SK-N-SH (cell line): ENCODE data around the gene OBSL1. TPM values are rescaled to one million over a fixed set of nuclear protein-coding genes. Genes with fewer than 3 reads are reported as not detected.

ENCODE experiments used
- CTCF ChIA-PET: fragments of 300-600, 350-600 bp; formaldehyde crosslinking; extraction: SDS; loops from one replicate; lab custom pipeline; 2021; lab: Yijun Ruan, JAX
- POLR2A ChIA-PET: fragments of 350-600 bp; sonication (Branson Sonifier 250); formaldehyde crosslinking; extraction: SDS; loops from one replicate; lab custom pipeline; 2020; ENCODE audit warnings: antibody characterized with exemption, inconsistent platforms; lab: Yijun Ruan, JAX
- DNase-seq: peaks from one replicate; pipeline ENCODE4 v3.0.0; 2012
- H2AFZ ChIP-seq: fragments of 200-600 bp; sonication (generic); 2 replicates; pipeline ENCODE4 v1.8.1; 2016; ENCODE audit warnings: antibody characterized with exemption, mild to moderate bottlenecking, low read depth
- H3F3A ChIP-seq: fragments of 200-600 bp; sonication (generic); replicated peaks from 2 replicates; pipeline ENCODE3; 2016; ENCODE audit warnings: antibody characterized with exemption, mild to moderate bottlenecking; ENCODE audit not compliant: insufficient read depth
- H3K27ac ChIP-seq, 2 experiments: fragments of 200-500 bp in 1 of 2; fragments of 200-600 bp in 1 of 2; sonication (Bioruptor generic) in 1 of 2; sonication (generic), shearing (Covaris generic) in 1 of 2; 2 replicates each; pipeline versions ENCODE4 v1.5.1 to v1.6.1; 2014 to 2016; ENCODE audit warnings: low read depth in 2 of 2, inconsistent platforms in 1 of 2, low read length in 1 of 2, mild to moderate bottlenecking in 1 of 2, mixed read lengths in 1 of 2
- H3K27me3 ChIP-seq: fragments of 200-600 bp; sonication (generic), shearing (Covaris generic); 2 replicates; pipeline ENCODE4 v1.6.1; 2016; ENCODE audit warnings: mixed run types; ENCODE audit not compliant: insufficient read depth
- H3K36me3 ChIP-seq, 2 experiments: fragments of 200-500 bp in 1 of 2; fragments of 200-600 bp in 1 of 2; sonication (Bioruptor generic) in 1 of 2; sonication (generic) in 1 of 2; replicated peaks in 1 of 2; 2 replicates each; pipeline versions ENCODE3 to v1.5.1; 2014 to 2016; ENCODE audit warnings: low read length in 1 of 2, mild to moderate bottlenecking in 1 of 2; ENCODE audit not compliant: insufficient read depth in 2 of 2, control insufficient read depth in 1 of 2
- H3K4me1 ChIP-seq, 2 experiments: fragments of 200-500 bp in 1 of 2; fragments of 200-600 bp in 1 of 2; sonication (Bioruptor generic) in 1 of 2; sonication (generic), shearing (Covaris generic) in 1 of 2; 2 replicates each; pipeline versions ENCODE4 v1.5.1 to v1.6.1; 2014 to 2016; ENCODE audit warnings: low read depth in 1 of 2, low read length in 1 of 2, mixed run types in 1 of 2; ENCODE audit not compliant: insufficient read depth in 2 of 2, control insufficient read depth in 1 of 2
- H3K4me2 ChIP-seq: fragments of 200-600 bp; sonication (generic), shearing (Covaris generic); 2 replicates; pipeline ENCODE4 v1.6.1; 2017; ENCODE audit warnings: mixed run types
- H3K4me3 ChIP-seq, 2 experiments: fragments of 200-500 bp in 1 of 2; fragments of 200-600 bp in 1 of 2; sonication (Bioruptor generic) in 1 of 2; sonication (generic), shearing (Covaris generic) in 1 of 2; 2 replicates each; pipeline versions ENCODE4 v1.5.1 to v1.8.1; 2014 to 2016; ENCODE audit warnings: low read depth in 2 of 2, inconsistent platforms in 1 of 2, low read length in 1 of 2, mild to moderate bottlenecking in 1 of 2, mixed read lengths in 1 of 2, moderate library complexity in 1 of 2
- H3K79me2 ChIP-seq: fragments of 200-600 bp; sonication (generic); 2 replicates; pipeline ENCODE4 v1.8.1; 2017; ENCODE audit warnings: mild to moderate bottlenecking; ENCODE audit not compliant: insufficient read depth
- H3K9ac ChIP-seq: fragments of 200-600 bp; sonication (generic); 2 replicates; pipeline ENCODE4 v1.6.1; 2017; ENCODE audit warnings: mixed run types
- H3K9me2 ChIP-seq: fragments of 200-600 bp; sonication (generic); 2 replicates; pipeline ENCODE4 v1.6.1; 2017; ENCODE audit warnings: mixed run types
- H3K9me3 ChIP-seq: fragments of 200-600 bp; sonication (generic); 2 replicates; pipeline ENCODE4 v1.6.1; 2017; ENCODE audit warnings: mixed run types, mild to moderate bottlenecking, moderate library complexity
- H4K20me1 ChIP-seq: fragments of 200-600 bp; sonication (generic); 2 replicates; pipeline ENCODE4 v1.6.1; 2017; ENCODE audit warnings: mild to moderate bottlenecking, mixed run types; ENCODE audit not compliant: insufficient read depth
- CTCF ChIP-seq: fragments of 200-600 bp; sonication (generic); IDR thresholded peaks from 2 replicates; pipeline ENCODE4 v1.6.1; 2017; ENCODE audit warnings: antibody characterized with exemption, mild to moderate bottlenecking, moderate library complexity
- FOXM1 ChIP-seq: IDR thresholded peaks from 2 replicates; pipeline ENCODE4 v1.4.0; 2012; ENCODE audit warnings: low read depth, mild to moderate bottlenecking
- GABPA ChIP-seq: IDR thresholded peaks from 2 replicates; pipeline ENCODE4 v1.4.0; 2012; ENCODE audit warnings: low read depth, mild to moderate bottlenecking
- MXI1 ChIP-seq: IDR thresholded peaks from 2 replicates; pipeline ENCODE4 v1.6.1; 2012; ENCODE audit warnings: mild to moderate bottlenecking, low read depth, low read length, improper control_type of control experiment
- NRF1 ChIP-seq: IDR thresholded peaks from 2 replicates; pipeline ENCODE4 v1.6.1; 2012; ENCODE audit warnings: low read depth, mild to moderate bottlenecking, low read length
- POLR2AphosphoS5 ChIP-seq: IDR thresholded peaks from 2 replicates; pipeline ENCODE4 v1.6.1; 2012; ENCODE audit warnings: low read depth, low read length
- RCOR1 ChIP-seq: fragments of 150-350 bp; IDR thresholded peaks from 2 replicates; pipeline ENCODE4 v1.6.1; 2017; ENCODE audit warnings: antibody characterized with exemption, low read length
- REST ChIP-seq: IDR thresholded peaks from 2 replicates; pipeline ENCODE4 v1.6.1; 2012; ENCODE audit warnings: mild to moderate bottlenecking, low read depth, low read length, moderate library complexity
- RFX5 ChIP-seq: IDR thresholded peaks from 2 replicates; pipeline ENCODE4 v1.6.1; 2012; ENCODE audit warnings: mild to moderate bottlenecking, improper control_type of control experiment, low read length
- TAF1 ChIP-seq: IDR thresholded peaks from 2 replicates; pipeline ENCODE4 v1.6.1; 2012; ENCODE audit warnings: low read depth, mild to moderate bottlenecking, low read length, moderate library complexity, borderline replicate concordance
- TEAD4 ChIP-seq: IDR thresholded peaks from 2 replicates; pipeline ENCODE4 v1.4.0; 2012; ENCODE audit warnings: mild to moderate bottlenecking, borderline replicate concordance; ENCODE audit not compliant: insufficient read depth
- ZBTB33 ChIP-seq: IDR thresholded peaks from 2 replicates; pipeline ENCODE4 v1.4.0; 2012; ENCODE audit warnings: low read depth, borderline replicate concordance
- WGBS: methylation state at CpG from one replicate; pipeline ENCODE4 v1.1.6; 2017; ENCODE audit warnings: low lambda C conversion rate; 5-methylcytosine and 5-hydroxymethylcytosine counted together
- polyA plus RNA-seq, 3 experiments: library from polyadenylated mRNA; depleted of rRNA; stranded (reverse); fragments of >200 nt; gene quantifications; 2 replicates each; pipeline ENCODE4 v1.2.3, GENCODE V29; 2012

Gene OBSL1
- polyA plus RNA-seq, 1 of the 3 experiments (the other 2 are of a cell fraction), result 93.0 TPM

GRCh38 chr2:219505585-219505984, 65.8 kb downstream of the OBSL1 start:
- Histone ChIP-seq H3K9ac (no peak overlapping the region), H2AFZ (no peak overlapping the region), H3K79me2 (peaks cover 3% of the 10 kb centered on the region), H3K27me3 (no peaks in the 10 kb centered on the region), H3K27ac (peak overlapping the region in 1 of 2 experiments; percentile 96; a peak in 2 of 4 replicates), H3K4me2 (no peak overlapping the region), H3K4me1 (peaks cover 3 to 92% of the 10 kb centered on the region in 2 experiments; a peak in 1 of 4 replicates), H3K36me3 (peaks cover 12 to 23% of the 10 kb centered on the region in 2 experiments), H3K4me3 (no peak overlapping the region), H3K9me2 (no peaks in the 10 kb centered on the region), H3F3A (no peaks in the 10 kb centered on the region), H4K20me1 (no peaks in the 10 kb centered on the region), H3K9me3 (no peaks in the 10 kb centered on the region)
- TF ChIP-seq CTCF, result no peak
- no peak for TF ChIP-seq MXI1
- no peak for TF ChIP-seq TEAD4
- TF ChIP-seq RCOR1, result no peak
- no peak for TF ChIP-seq REST
- no peak for TF ChIP-seq POLR2AphosphoS5
- no peak for TF ChIP-seq GABPA
- no peak for TF ChIP-seq FOXM1
- no peak for TF ChIP-seq TAF1
- TF ChIP-seq RFX5, result no peak
- no peak for TF ChIP-seq NRF1
- TF ChIP-seq ZBTB33, result no peak
- 91% methylated on average over 8 of the region's 9 CpGs for WGBS
- DNase-seq, result no peak
- CTCF ChIA-PET, result interaction anchor here (1.0 to 62.1 kb wide), 4 partner anchors 9 to 75 kb away, joined by 3 to 2824 read pairs (median 1414); partner anchors contain the start of genes ASIC4, CHPF, GMPPA and TMEM198
- POLR2A ChIA-PET, result interaction anchor here (2.0 to 13.5 kb wide), 3 partner anchors 7 to 21 kb away, joined by 5 to 210 read pairs (median 44); partner anchors contain the start of gene GMPPA
